Measurements from ENCODE around the gene AGPAT1.
A peak's percentile ranks its signal among the peaks of the same experiment; 100 is the strongest.

AGPAT1 gene

DNA sequence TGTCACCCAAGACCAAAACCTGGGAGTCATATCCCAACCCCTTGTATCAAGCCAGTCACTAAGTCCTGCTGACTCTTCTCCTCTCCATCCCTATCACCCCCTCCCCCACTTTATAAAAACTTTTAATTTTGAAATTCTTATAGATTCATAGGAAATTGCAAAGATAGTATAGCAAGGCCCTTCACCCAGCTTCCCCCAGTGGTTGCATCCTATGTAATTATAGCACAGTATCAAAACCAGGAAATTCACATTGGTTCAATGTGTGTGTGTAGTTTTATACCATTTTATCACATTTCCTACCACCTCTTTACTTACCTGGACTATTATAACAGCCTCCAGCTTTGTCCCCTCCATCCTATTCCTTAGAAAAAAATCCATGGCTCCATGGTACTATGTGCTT is 17.8 kb downstream of the AGPAT1 start:
- in situ Hi-C loops (cut with MboI; ENCODE audit: low pct_unique_long_range_greater_than_20kb, low sequenced_read_pairs, unreplicated experiment), result no loop called here
- DNase-seq (ENCODE audit: low spot score), result no peak
- TF ChIP-seq, protein P1, sequence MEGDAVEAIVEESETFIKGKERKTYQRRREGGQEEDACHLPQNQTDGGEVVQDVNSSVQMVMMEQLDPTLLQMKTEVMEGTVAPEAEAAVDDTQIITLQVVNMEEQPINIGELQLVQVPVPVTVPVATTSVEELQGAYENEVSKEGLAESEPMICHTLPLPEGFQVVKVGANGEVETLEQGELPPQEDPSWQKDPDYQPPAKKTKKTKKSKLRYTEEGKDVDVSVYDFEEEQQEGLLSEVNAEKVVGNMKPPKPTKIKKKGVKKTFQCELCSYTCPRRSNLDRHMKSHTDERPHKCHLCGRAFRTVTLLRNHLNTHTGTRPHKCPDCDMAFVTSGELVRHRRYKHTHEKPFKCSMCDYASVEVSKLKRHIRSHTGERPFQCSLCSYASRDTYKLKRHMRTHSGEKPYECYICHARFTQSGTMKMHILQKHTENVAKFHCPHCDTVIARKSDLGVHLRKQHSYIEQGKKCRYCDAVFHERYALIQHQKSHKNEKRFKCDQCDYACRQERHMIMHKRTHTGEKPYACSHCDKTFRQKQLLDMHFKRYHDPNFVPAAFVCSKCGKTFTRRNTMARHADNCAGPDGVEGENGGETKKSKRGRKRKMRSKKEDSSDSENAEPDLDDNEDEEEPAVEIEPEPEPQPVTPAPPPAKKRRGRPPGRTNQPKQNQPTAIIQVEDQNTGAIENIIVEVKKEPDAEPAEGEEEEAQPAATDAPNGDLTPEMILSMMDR (IDR thresholded peaks at IDR 0.05; ENCODE audit: extremely low read depth, insufficient read depth, missing control alignments), result no peak

GRCh38 chr6:32156891-32157290 is 19.0 kb downstream of the AGPAT1 start:
- in situ Hi-C loops (cut with MboI; ENCODE audit: low pct_unique_long_range_greater_than_20kb, low sequenced_read_pairs, unreplicated experiment), result no loop called here
- no peak for DNase-seq (ENCODE audit: low spot score)
- TF ChIP-seq, protein P1 (IDR thresholded peaks at IDR 0.05; ENCODE audit: extremely low read depth, insufficient read depth, missing control alignments), result no peak

- TF ChIP-seq, protein P1 (IDR thresholded peaks at IDR 0.05; ENCODE audit: extremely low read depth, insufficient read depth, missing control alignments), result peak; percentile 68
- in situ Hi-C loops (cut with MboI; ENCODE audit: low pct_unique_long_range_greater_than_20kb, low sequenced_read_pairs, unreplicated experiment), result no loop called here
- DNase-seq (ENCODE audit: low spot score), result peak; percentile 88
Observed at GRCh38 chr6:32154514-32155161, 21.2 kb downstream of the AGPAT1 start.

GRCh38 chr6:32153564-32154513 is 22.0 kb downstream of the AGPAT1 start, which contains the start of gene PPT2:
Gene PPT2 (plus strand): TSS chr6:32154141. CDS start chr6:32154595, 454 bp downstream.
- in situ Hi-C loops (cut with MboI; ENCODE audit: low pct_unique_long_range_greater_than_20kb, low sequenced_read_pairs, unreplicated experiment), result no loop called here
- DNase-seq (ENCODE audit: low spot score), result peak; percentile 66
- TF ChIP-seq, protein P1 (IDR thresholded peaks at IDR 0.05; ENCODE audit: extremely low read depth, insufficient read depth, missing control alignments), result no peak

GRCh38 chr6:32152769-32153563 is 22.9 kb downstream of the AGPAT1 start:
- TF ChIP-seq, protein P1 (IDR thresholded peaks at IDR 0.05; ENCODE audit: extremely low read depth, insufficient read depth, missing control alignments), result no peak
- DNase-seq (ENCODE audit: low spot score), result no peak
- in situ Hi-C loops (cut with MboI; ENCODE audit: low pct_unique_long_range_greater_than_20kb, low sequenced_read_pairs, unreplicated experiment), result no loop called here
